K562 (cell line): Measurements from ENCODE around the gene MOSPD2.

Experiments used
- HNRNPLL ChIP-seq: fragments of 200-400 bp; formaldehyde crosslinking; IDR thresholded peaks from 2 replicates; pipeline ENCODE4 v1.6.1; 2017; ENCODE audit warnings: low read length, low read depth, mild to moderate bottlenecking; ENCODE audit not compliant: poor library complexity, severe bottlenecking
- WHSC1 ChIP-seq: IDR thresholded peaks from one replicate; pipeline ENCODE4 v1.6.1; 2012; ENCODE audit warnings: low read length, control low read depth, inconsistent platforms

DNA sequence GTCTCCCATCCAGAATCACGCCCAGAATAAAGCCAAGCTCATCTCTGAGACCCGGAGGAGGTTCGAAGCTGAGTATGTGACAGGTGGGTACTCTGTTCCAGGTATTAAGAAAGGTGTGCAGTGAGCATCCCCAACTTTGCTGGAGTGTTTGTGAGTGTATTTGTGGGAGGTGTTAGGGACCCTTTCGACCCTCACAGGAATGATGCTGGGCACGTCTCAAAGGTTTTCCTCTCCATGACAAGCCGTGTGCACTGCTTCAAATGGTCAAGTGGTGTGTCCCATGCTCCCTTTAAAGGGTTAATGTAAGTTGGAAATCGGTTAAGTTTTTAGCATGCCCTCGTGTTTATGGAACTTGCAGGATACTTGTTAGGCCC is 442 bp downstream of the MOSPD2 start:
- TF ChIP-seq WHSC1, result no peak
- TF ChIP-seq HNRNPLL, result no peak
